GM18505 (cell line): Measurements from ENCODE around the gene LRRC71.

ENCODE experiments used
- ATAC-seq: cut with Tn5 transposase; IDR thresholded peaks from one replicate; pipeline ENCODE4 v1.9.1; 2021; ENCODE audit not compliant: unreplicated experiment
- POLR2A ChIP-seq: IDR thresholded peaks from 4 replicates; pipeline ENCODE4 v1.6.1; 2011; ENCODE audit warnings: borderline replicate concordance; ENCODE audit not compliant: insufficient read depth, insufficient read length; ENCODE audit errors: extremely low read depth

LRRC71 gene

GRCh38 chr1:156970017-156970416 lies 49.6 kb downstream of the LRRC71 start:
- no peak for TF ChIP-seq POLR2A
- ATAC-seq = no peak

DNA sequence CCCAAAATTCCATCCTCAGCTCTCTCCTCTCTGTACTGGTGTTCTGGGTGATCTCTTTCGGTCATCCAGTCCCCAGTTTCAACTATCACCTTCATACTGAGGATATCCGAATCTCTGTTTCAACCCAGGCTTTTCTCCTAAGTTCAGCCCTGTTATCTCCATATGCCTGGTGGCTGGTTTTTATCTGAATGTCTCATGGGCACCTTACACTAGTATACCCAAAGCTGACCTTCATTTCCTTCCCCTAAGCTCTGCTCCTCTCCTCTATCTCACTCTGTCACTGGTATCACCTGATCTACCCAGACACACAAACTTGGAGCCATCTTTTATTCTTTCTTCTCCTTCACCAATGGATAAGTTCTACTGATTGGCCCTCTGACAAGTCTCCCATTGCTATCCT lies 53.0 kb downstream of the LRRC71 start:
- ATAC-seq = no peak
- TF ChIP-seq POLR2A = no peak

DNA sequence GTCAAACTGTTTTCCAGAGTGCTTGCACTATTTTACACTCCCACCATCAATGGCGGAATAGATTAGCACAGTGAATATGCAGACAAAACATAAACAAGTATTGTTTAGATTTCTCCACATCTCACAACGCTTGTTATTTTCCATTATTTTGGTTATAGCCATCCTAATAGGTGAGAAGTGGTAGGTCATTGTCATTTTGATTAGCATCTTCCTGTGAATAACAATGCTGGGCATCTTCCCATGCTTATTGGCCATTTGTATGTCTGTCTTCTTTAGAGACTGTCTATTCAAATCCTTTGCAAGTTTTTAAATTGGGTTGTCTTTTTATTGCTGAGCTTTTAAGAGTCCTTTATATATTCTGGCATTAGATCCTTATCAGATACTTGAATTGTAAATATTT lies 54.7 kb downstream of the LRRC71 start:
- no peak for ATAC-seq
- TF ChIP-seq POLR2A = no peak

DNA sequence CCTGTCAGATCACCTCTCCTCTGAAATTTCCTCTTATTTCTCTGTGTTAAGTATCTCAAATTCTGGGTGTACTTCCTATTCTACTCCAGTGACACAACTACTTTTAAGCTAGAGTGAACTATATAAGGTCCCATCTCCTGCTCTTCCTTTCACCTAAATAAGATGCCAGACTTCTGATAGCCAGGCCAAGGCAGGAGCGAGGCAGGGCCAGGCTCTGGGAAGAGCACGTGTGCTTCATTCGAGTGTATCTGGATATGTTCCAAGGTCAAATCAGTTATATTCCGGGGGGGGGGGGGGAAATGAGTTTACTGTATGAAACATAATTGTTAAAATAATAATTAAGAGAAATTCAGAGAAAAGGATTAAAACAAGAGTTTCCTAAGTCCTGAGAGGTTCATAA lies 60.1 kb downstream of the LRRC71 start:
- no peak for ATAC-seq
- no peak for TF ChIP-seq POLR2A
